HepG2 (cell line): ENCODE results near the gene ISCU. TPM values are rescaled to one million over a fixed set of nuclear protein-coding genes. Genes with fewer than 3 reads are reported as not detected.

Experiments
- CEBPB ChIP-seq: IDR thresholded peaks from 2 replicates; pipeline ENCODE4 v1.6.1; 2011; ENCODE audit warnings: low read depth, low read length, improper control_type of control experiment, borderline replicate concordance
- DNMT3B ChIP-seq: conservative IDR thresholded peaks from 2 replicates; pipeline ENCODE4 v1.6.1; 2016; ENCODE audit warnings: missing biosample characterization, control low read depth
- HCFC1 ChIP-seq: fragments of 150-350 bp; IDR thresholded peaks from 2 replicates; pipeline ENCODE4 v1.6.1; 2014; ENCODE audit warnings: low read depth, low read length
- HNRNPUL1 ChIP-seq: fragments of 200-400 bp; formaldehyde crosslinking; IDR thresholded peaks from 2 replicates; pipeline ENCODE4 v1.6.1; 2017; ENCODE audit warnings: low read depth, mild to moderate bottlenecking, low read length, moderate library complexity
- HOXD1 ChIP-seq: sonication (generic); formaldehyde crosslinking; IDR thresholded peaks from 2 replicates; pipeline ENCODE4 v1.5.0; 2020; ENCODE audit warnings: missing genetic modification reagents
- MAFF ChIP-seq: IDR thresholded peaks from 2 replicates; pipeline ENCODE4 v1.6.1; 2011; ENCODE audit warnings: low read depth, low read length, improper control_type of control experiment
- MEF2D ChIP-seq: sonication (generic); formaldehyde crosslinking; IDR thresholded peaks from 2 replicates; pipeline ENCODE4 v1.5.1; 2020; ENCODE audit warnings: mild to moderate bottlenecking, missing genetic modification reagents
- MIER2 ChIP-seq: IDR thresholded peaks from 2 replicates; pipeline ENCODE4 v1.6.1; 2016; ENCODE audit warnings: missing biosample characterization, missing genetic modification reagents
- NCOA5 ChIP-seq: sonication (generic); formaldehyde crosslinking; IDR thresholded peaks from 2 replicates; pipeline ENCODE4 v1.4.0; 2020; ENCODE audit warnings: missing genetic modification reagents
- NFYC ChIP-seq: IDR thresholded peaks from 2 replicates; pipeline ENCODE4 v1.6.1; 2016; ENCODE audit warnings: missing genetic modification reagents, missing compliant biosample characterization
- NR2F2 ChIP-seq: IDR thresholded peaks from 2 replicates; pipeline ENCODE4 v1.6.1; 2012; ENCODE audit warnings: low read depth, inconsistent platforms, borderline replicate concordance
- RCOR2 ChIP-seq: IDR thresholded peaks from 2 replicates; pipeline ENCODE4 v1.6.1; 2016; ENCODE audit warnings: missing biosample characterization, missing genetic modification reagents
- SMARCC2 ChIP-seq: fragments of 450-650 bp; IDR thresholded peaks from 2 replicates; pipeline ENCODE4 v1.6.1; 2017; ENCODE audit warnings: antibody characterized with exemption, mild to moderate bottlenecking
- TCF7L2 ChIP-seq: IDR thresholded peaks from 2 replicates; pipeline ENCODE4 v1.6.1; 2011; ENCODE audit warnings: mild to moderate bottlenecking, low read depth, low read length, moderate library complexity
- TFDP1 ChIP-seq: IDR thresholded peaks from 2 replicates; pipeline ENCODE4 v1.6.1; 2016; ENCODE audit warnings: missing compliant biosample characterization, missing genetic modification reagents, borderline replicate concordance
- TFDP2 ChIP-seq: sonication (generic); formaldehyde crosslinking; IDR thresholded peaks from 2 replicates; pipeline ENCODE4 v1.4.0; 2020; ENCODE audit warnings: missing genetic modification reagents
- TGIF2 ChIP-seq: IDR thresholded peaks from 2 replicates; pipeline ENCODE4 v1.6.1; 2016; ENCODE audit warnings: control low read depth, missing compliant biosample characterization
- THYN1 ChIP-seq: sonication (generic); formaldehyde crosslinking; IDR thresholded peaks from 2 replicates; pipeline ENCODE4 v1.8.1; 2023; ENCODE audit warnings: low read depth, mild to moderate bottlenecking, moderate library complexity, missing genetic modification reagents, borderline replicate concordance
- U2AF1 ChIP-seq: fragments of 200-400 bp; formaldehyde crosslinking; optimal IDR thresholded peaks from 2 replicates; pipeline ENCODE3; 2017; ENCODE audit warnings: mild to moderate bottlenecking, low read depth, low read length
- ZBTB42 ChIP-seq: sonication (generic); formaldehyde crosslinking; IDR thresholded peaks from 2 replicates; pipeline ENCODE4 v1.5.0; 2020; ENCODE audit warnings: mild to moderate bottlenecking, missing genetic modification reagents
- ZFP1 ChIP-seq: IDR thresholded peaks from 2 replicates; pipeline ENCODE4 v1.6.1; 2016
- ZFY ChIP-seq: sonication (generic); formaldehyde crosslinking; IDR thresholded peaks from 2 replicates; pipeline ENCODE4 v1.4.0; 2020; ENCODE audit warnings: missing genetic modification reagents
- ZMAT5 ChIP-seq: sonication (generic); formaldehyde crosslinking; IDR thresholded peaks from 2 replicates; pipeline ENCODE4 v1.5.0; 2020; ENCODE audit warnings: mild to moderate bottlenecking, low read depth, missing genetic modification reagents, borderline replicate concordance
- ZNF225 ChIP-seq: sonication (generic); formaldehyde crosslinking; IDR thresholded peaks from 2 replicates; pipeline ENCODE4 v1.4.0; 2020; ENCODE audit warnings: mild to moderate bottlenecking, missing genetic modification reagents
- ZNF317 ChIP-seq: sonication (generic); formaldehyde crosslinking; IDR thresholded peaks from 2 replicates; pipeline ENCODE4 v1.5.0; 2020; ENCODE audit warnings: mild to moderate bottlenecking, missing genetic modification reagents
- ZNF441 ChIP-seq: sonication (generic); formaldehyde crosslinking; IDR thresholded peaks from 2 replicates; pipeline ENCODE4 v1.7.0; 2021; ENCODE audit warnings: missing genetic modification reagents, borderline replicate concordance
- ZNF510 ChIP-seq: sonication (generic); formaldehyde crosslinking; IDR thresholded peaks from 2 replicates; pipeline ENCODE4 v1.4.0; 2020; ENCODE audit warnings: low read depth, mild to moderate bottlenecking, missing genetic modification reagents
- ZNF547 ChIP-seq: sonication (generic); formaldehyde crosslinking; IDR thresholded peaks from 2 replicates; pipeline ENCODE4 v1.5.1; 2020; ENCODE audit warnings: mild to moderate bottlenecking, missing genetic modification reagents
- ZNF557 ChIP-seq: sonication (generic); formaldehyde crosslinking; IDR thresholded peaks from 2 replicates; pipeline ENCODE4 v1.4.0; 2020; ENCODE audit warnings: missing genetic modification reagents
- ZNF615 ChIP-seq: sonication (generic); formaldehyde crosslinking; IDR thresholded peaks from 2 replicates; pipeline ENCODE4 v1.5.0; 2020; ENCODE audit warnings: mild to moderate bottlenecking, missing genetic modification reagents, borderline replicate concordance
- ZNF678 ChIP-seq: sonication (generic); formaldehyde crosslinking; IDR thresholded peaks from 2 replicates; pipeline ENCODE4 v1.4.0; 2020; ENCODE audit warnings: mild to moderate bottlenecking, missing genetic modification reagents
- ZNF747 ChIP-seq: sonication (generic); formaldehyde crosslinking; IDR thresholded peaks from 2 replicates; pipeline ENCODE4 v1.8.1; 2023; ENCODE audit warnings: missing genetic modification reagents, mild to moderate bottlenecking, borderline replicate concordance
- polyA plus RNA-seq, 8 experiments: library from polyadenylated mRNA; depleted of rRNA in 3 of 8; stranded (reverse) in 7 of 8; unstranded in 1 of 8; fragments of >200 nt; fragmentation: Illumina TruSeq in 4 of 8; extraction: Trizol in 4 of 8; gene quantifications; 2 replicates each; pipeline versions ENCODE4 v1.2.1 to v1.2.3, GENCODE V29; 2011 to 2016; ENCODE audit warnings: low read depth in 4 of 8, missing spikeins in 1 of 8, mixed read lengths in 1 of 8; ENCODE audit not compliant: insufficient read depth in 1 of 8
- total RNA-seq, 5 experiments: library from RNA; depleted of rRNA; stranded (reverse); fragments of >200 nt; fragmentation: Illumina TruSeq; extraction: Trizol; gene quantifications; 2 replicates each; pipeline ENCODE4 v1.2.3, GENCODE V29; 2016; ENCODE audit warnings: low read depth in 1 of 5

ISCU gene
- total and polyA plus RNA-seq, 2 of the 13 experiments (the other 11 are each of a cell fraction or from before 2014, with no cell fraction given), result 94.4 to 107 TPM

- TF ChIP-seq ZNF557 (CRISPR knock-in tag) (no peak), TGIF2 (CRISPR knock-in tag) (peak; percentile 85; the same call in 1 of the 2 replicates), ZFP1 (CRISPR knock-in tag) (no peak), ZBTB42 (CRISPR knock-in tag) (no peak), ZNF615 (no peak), U2AF1 (no peak), CEBPB (no peak), MEF2D (CRISPR knock-in tag) (peak; percentile 47; the same call in 1 of the 2 replicates), TFDP2 (peak; percentile 96), SMARCC2 (no peak), ZNF747 (CRISPR knock-in tag) (no peak), HCFC1 (peak; percentile 59), TCF7L2 (no peak), THYN1 (no peak), MIER2 (no peak; the same call in 1 of the 2 replicates), ZNF225 (CRISPR knock-in tag) (peak; percentile 56; the same call in 1 of the 2 replicates), ZNF441 (no peak), NR2F2 (no peak), MAFF (no peak), ZMAT5 (no peak), HNRNPUL1 (no peak), NCOA5 (no peak), ZFY (peak; percentile 75), TFDP1 (CRISPR knock-in tag) (peak; percentile 97), ZNF317 (CRISPR knock-in tag) (peak; percentile 66; the same call in 1 of the 2 replicates), RCOR2 (CRISPR knock-in tag) (no peak), ZNF678 (CRISPR knock-in tag) (no peak), HOXD1 (CRISPR knock-in tag) (no peak), ZNF510 (CRISPR knock-in tag) (no peak), NFYC (CRISPR knock-in tag) (peak; percentile 38; the same call in 1 of the 2 replicates), ZNF547 (CRISPR knock-in tag) (0 out of 2 replicates have a peak, but pooled peaks have one; percentile 34), DNMT3B (no peak)
Observed at GRCh38 chr12:108562348-108563135, at the start of gene ISCU (continued).
